ENCODE results near the gene PHF24.

PHF24 gene

DNA sequence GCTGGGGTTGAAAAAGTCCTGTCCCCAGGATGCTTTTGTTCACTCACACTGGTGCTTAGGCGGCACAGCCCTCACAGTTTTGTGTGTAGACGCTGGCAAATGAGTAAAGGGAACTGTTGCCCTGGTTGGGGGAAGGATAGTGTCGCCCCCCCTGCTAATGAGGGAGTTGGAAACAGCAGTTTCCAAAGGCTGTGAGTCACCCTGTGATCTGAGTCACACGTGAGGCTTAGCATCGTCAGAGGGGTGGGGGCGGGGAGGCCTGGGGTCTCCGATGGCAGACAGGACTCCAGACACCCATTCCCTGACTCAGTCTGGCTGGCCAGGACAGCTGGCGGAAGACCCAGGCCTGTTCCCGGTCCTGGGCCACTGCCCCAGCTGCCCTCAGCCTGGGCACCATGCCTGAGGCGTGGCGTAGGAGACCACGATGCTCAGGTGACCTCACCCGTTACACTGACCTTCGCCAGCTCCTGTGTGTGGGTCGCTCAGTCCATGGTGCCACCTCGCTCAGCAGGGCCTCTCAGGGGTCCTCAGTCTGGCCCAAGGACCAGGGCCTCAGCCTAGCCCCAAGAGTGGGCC is 34.4 kb downstream of the PHF24 start:
- CTCF ChIA-PET, result interaction anchor here (0.5 to 8.5 kb wide), 10 partner anchors 8 to 418 kb away, joined by 3 to 116 read pairs (median 4); no protein-coding TSS in a partner anchor
- Histone ChIP-seq H3K9me3 (ENCODE audit: control insufficient read depth, insufficient read depth, low read depth, low read length) (no peaks in the 10 kb centered on the region), H3K36me3 (ENCODE audit: control insufficient read depth in 2 of 2, insufficient read depth in 1 of 2, low read length in 2 of 2) (peaks cover 0 to 15% of the 10 kb centered on the region in 2 experiments; a peak in 1 of 3 replicates), H3K4me1 (ENCODE audit: control insufficient read depth, insufficient read depth, low read length) (peaks cover 2% of the 10 kb centered on the region; the same call in 1 of the 2 replicates), H3K4me3 (ENCODE audit: low read depth, low read length) (no peak overlapping the region), H3K27ac (ENCODE audit: extremely low read depth, low read depth, low read length) (no peak overlapping the region)
- POLR2A ChIA-PET, result interaction anchor here (1.0 kb wide), 1 partner anchor 88 kb away, joined by 6 read pairs; the partner anchor contains the start of gene FANCG
- peak; percentile 65 for TF ChIP-seq SCRT2 (tag by site-specific recombination; IDR thresholded peaks at IDR 0.05)
- TF ChIP-seq GLIS2 (tag by site-specific recombination; IDR thresholded peaks at IDR 0.05), result 0 out of 2 replicates have a peak, but pooled peaks have one; percentile 20
- TF ChIP-seq ZNF114 (tag by site-specific recombination; IDR thresholded peaks at IDR 0.05), result no peak
- no peak for TF ChIP-seq ZNF24 (tag by site-specific recombination; IDR thresholded peaks at IDR 0.05)
- no peak for TF ChIP-seq ZNF596 (tag by site-specific recombination; IDR thresholded peaks at IDR 0.05)
- TF ChIP-seq SP7 (tag by site-specific recombination; IDR thresholded peaks at IDR 0.05), result peak; percentile 50
- no peak for TF ChIP-seq GLI4 (tag by site-specific recombination; IDR thresholded peaks at IDR 0.05)
- no peak for TF ChIP-seq KLF7 (tag by site-specific recombination; IDR thresholded peaks at IDR 0.05; ENCODE audit: borderline replicate concordance)
- no peak for TF ChIP-seq MZF1 (tag by site-specific recombination; IDR thresholded peaks at IDR 0.05; ENCODE audit: borderline replicate concordance)
- TF ChIP-seq, protein P1, sequence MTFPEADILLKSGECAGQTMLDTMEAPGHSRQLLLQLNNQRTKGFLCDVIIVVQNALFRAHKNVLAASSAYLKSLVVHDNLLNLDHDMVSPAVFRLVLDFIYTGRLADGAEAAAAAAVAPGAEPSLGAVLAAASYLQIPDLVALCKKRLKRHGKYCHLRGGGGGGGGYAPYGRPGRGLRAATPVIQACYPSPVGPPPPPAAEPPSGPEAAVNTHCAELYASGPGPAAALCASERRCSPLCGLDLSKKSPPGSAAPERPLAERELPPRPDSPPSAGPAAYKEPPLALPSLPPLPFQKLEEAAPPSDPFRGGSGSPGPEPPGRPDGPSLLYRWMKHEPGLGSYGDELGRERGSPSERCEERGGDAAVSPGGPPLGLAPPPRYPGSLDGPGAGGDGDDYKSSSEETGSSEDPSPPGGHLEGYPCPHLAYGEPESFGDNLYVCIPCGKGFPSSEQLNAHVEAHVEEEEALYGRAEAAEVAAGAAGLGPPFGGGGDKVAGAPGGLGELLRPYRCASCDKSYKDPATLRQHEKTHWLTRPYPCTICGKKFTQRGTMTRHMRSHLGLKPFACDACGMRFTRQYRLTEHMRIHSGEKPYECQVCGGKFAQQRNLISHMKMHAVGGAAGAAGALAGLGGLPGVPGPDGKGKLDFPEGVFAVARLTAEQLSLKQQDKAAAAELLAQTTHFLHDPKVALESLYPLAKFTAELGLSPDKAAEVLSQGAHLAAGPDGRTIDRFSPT (tag by site-specific recombination; IDR thresholded peaks at IDR 0.05), result peak; percentile 91
- no peak for TF ChIP-seq ZNF555 (tag by site-specific recombination; conservative IDR thresholded peaks at IDR 0.05)
- TF ChIP-seq ZNF335 (tag by site-specific recombination; conservative IDR thresholded peaks at IDR 0.05), result peak; percentile 28; the same call in 1 of the 2 replicates
- TF ChIP-seq ZNF391 (tag by site-specific recombination; IDR thresholded peaks at IDR 0.05; ENCODE audit: borderline replicate concordance, low read depth), result no peak
- TF ChIP-seq, protein P2, sequence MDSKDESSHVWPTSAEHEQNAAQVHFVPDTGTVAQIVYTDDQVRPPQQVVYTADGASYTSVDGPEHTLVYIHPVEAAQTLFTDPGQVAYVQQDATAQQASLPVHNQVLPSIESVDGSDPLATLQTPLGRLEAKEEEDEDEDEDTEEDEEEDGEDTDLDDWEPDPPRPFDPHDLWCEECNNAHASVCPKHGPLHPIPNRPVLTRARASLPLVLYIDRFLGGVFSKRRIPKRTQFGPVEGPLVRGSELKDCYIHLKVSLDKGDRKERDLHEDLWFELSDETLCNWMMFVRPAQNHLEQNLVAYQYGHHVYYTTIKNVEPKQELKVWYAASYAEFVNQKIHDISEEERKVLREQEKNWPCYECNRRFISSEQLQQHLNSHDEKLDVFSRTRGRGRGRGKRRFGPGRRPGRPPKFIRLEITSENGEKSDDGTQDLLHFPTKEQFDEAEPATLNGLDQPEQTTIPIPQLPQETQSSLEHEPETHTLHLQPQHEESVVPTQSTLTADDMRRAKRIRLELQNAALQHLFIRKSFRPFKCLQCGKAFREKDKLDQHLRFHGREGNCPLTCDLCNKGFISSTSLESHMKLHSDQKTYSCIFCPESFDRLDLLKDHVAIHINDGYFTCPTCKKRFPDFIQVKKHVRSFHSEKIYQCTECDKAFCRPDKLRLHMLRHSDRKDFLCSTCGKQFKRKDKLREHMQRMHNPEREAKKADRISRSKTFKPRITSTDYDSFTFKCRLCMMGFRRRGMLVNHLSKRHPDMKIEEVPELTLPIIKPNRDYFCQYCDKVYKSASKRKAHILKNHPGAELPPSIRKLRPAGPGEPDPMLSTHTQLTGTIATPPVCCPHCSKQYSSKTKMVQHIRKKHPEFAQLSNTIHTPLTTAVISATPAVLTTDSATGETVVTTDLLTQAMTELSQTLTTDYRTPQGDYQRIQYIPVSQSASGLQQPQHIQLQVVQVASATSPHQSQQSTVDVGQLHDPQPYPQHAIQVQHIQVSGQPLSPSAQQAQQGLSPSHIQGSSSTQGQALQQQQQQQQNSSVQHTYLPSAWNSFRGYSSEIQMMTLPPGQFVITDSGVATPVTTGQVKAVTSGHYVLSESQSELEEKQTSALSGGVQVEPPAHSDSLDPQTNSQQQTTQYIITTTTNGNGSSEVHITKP (tag by site-specific recombination; IDR thresholded peaks at IDR 0.05), result peak; percentile 70
- peak; percentile 19; the same call in 1 of the 2 replicates for TF ChIP-seq EGR2 (tag by site-specific recombination; IDR thresholded peaks at IDR 0.05; ENCODE audit: low read depth)
- TF ChIP-seq PRDM4 (tag by site-specific recombination; IDR thresholded peaks at IDR 0.05), result peak; percentile 44; the same call in 1 of the 2 replicates
- peak; percentile 72 for TF ChIP-seq ZNF398 (tag by site-specific recombination; IDR thresholded peaks at IDR 0.05)
- TF ChIP-seq ZNF184 (tag by site-specific recombination; IDR thresholded peaks at IDR 0.05), result 0 out of 2 replicates have a peak, but pooled peaks have one; percentile 7
- TF ChIP-seq ZSCAN30 (tag by site-specific recombination; IDR thresholded peaks at IDR 0.05), result no peak
- TF ChIP-seq ZNF112 (tag by site-specific recombination; IDR thresholded peaks at IDR 0.05), result no peak
- no peak for TF ChIP-seq ZBTB1 (tag by site-specific recombination; IDR thresholded peaks at IDR 0.05)
- no peak for TF ChIP-seq ZNF311 (tag by site-specific recombination; IDR thresholded peaks at IDR 0.05; ENCODE audit: borderline replicate concordance)
- TF ChIP-seq ZFP3 (tag by site-specific recombination; IDR thresholded peaks at IDR 0.05; ENCODE audit: low read depth), result no peak
- TF ChIP-seq, protein P3, sequence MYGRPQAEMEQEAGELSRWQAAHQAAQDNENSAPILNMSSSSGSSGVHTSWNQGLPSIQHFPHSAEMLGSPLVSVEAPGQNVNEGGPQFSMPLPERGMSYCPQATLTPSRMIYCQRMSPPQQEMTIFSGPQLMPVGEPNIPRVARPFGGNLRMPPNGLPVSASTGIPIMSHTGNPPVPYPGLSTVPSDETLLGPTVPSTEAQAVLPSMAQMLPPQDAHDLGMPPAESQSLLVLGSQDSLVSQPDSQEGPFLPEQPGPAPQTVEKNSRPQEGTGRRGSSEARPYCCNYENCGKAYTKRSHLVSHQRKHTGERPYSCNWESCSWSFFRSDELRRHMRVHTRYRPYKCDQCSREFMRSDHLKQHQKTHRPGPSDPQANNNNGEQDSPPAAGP (tag by site-specific recombination; IDR thresholded peaks at IDR 0.05), result 0 out of 2 replicates have a peak, but pooled peaks have one; percentile 27
- TF ChIP-seq ZNF585B (tag by site-specific recombination; IDR thresholded peaks at IDR 0.05), result no peak
- TF ChIP-seq REPIN1 (tag by site-specific recombination; IDR thresholded peaks at IDR 0.05; ENCODE audit: low read depth), result no peak
